OCI-LY7 (cell line): ENCODE results near the gene GCHFR. TPM values are rescaled to one million over a fixed set of nuclear protein-coding genes. Genes with fewer than 3 reads are reported as not detected.

Source experiments
- BruUV-seq: library from RNA; stranded (reverse); fragments of 400-500 nt; replicated peaks from 2 replicates; lab custom pipeline; 2021; lab: Mats Ljungman, UMichigan
- CTCF ChIA-PET: fragments of 300-600 bp; sonication (Branson Sonifier 250); formaldehyde crosslinking; loops from one replicate; lab custom pipeline; 2022; ENCODE audit warnings: antibody characterized with exemption; ENCODE audit not compliant: unreplicated experiment; lab: Charles Lee
- POLR2A ChIA-PET: fragments of 300-600 bp; sonication (Branson Sonifier 250); formaldehyde crosslinking; loops from one replicate; lab custom pipeline; 2022; ENCODE audit warnings: antibody characterized with exemption; lab: Charles Lee
- DNase-seq: peaks from one replicate; pipeline ENCODE4 v3.0.0-alpha.2; 2015; ENCODE audit warnings: low spot score
- H2AFZ ChIP-seq: fragments of 200-600 bp; sonication (generic), shearing (Covaris generic); 2 replicates; pipeline ENCODE4 v1.6.1; 2014; ENCODE audit warnings: mild to moderate bottlenecking, antibody characterized with exemption, low read length, moderate library complexity
- H3K27ac ChIP-seq: fragments of 200-600 bp; sonication (generic); 2 replicates; pipeline ENCODE4 v1.5.1; 2014; ENCODE audit warnings: mixed run types, low read depth, mild to moderate bottlenecking, moderate library complexity, low read length, inconsistent platforms; ENCODE audit not compliant: poor library complexity, severe bottlenecking
- H3K36me3 ChIP-seq: fragments of 200-600 bp; sonication (generic); 2 replicates; pipeline ENCODE4 v1.6.1; 2014; ENCODE audit warnings: mild to moderate bottlenecking, antibody characterized with exemption, low read length, moderate library complexity, mixed read lengths; ENCODE audit not compliant: insufficient read depth
- H3K4me1 ChIP-seq: fragments of 200-600 bp; sonication (generic); 2 replicates; pipeline ENCODE4 v1.5.1; 2014; ENCODE audit warnings: mild to moderate bottlenecking, low read length; ENCODE audit not compliant: insufficient read depth, poor library complexity, severe bottlenecking
- H3K4me2 ChIP-seq: fragments of 200-600 bp; sonication (generic); 2 replicates; pipeline ENCODE4 v1.6.1; 2014; ENCODE audit warnings: mild to moderate bottlenecking, low read length
- H3K4me3 ChIP-seq: fragments of 200-600 bp; sonication (generic); 2 replicates; pipeline ENCODE4 v1.5.1; 2014; ENCODE audit warnings: mild to moderate bottlenecking, low read depth, low read length; ENCODE audit not compliant: poor library complexity, severe bottlenecking
- H3K79me2 ChIP-seq: fragments of 200-600 bp; sonication (generic); 2 replicates; pipeline ENCODE4 v1.6.1; 2016; ENCODE audit warnings: low read depth, mild to moderate bottlenecking, low read length, moderate library complexity, mixed read lengths; ENCODE audit not compliant: insufficient read depth
- H3K9me2 ChIP-seq: fragments of 200-600 bp; sonication (generic); 2 replicates; pipeline ENCODE4 v1.6.1; 2016; ENCODE audit warnings: mild to moderate bottlenecking, low read length, mixed read lengths; ENCODE audit not compliant: insufficient read depth
- H3K9me3 ChIP-seq: fragments of 200-600 bp; sonication (generic); 2 replicates; pipeline ENCODE4 v1.6.1; 2014; ENCODE audit warnings: mild to moderate bottlenecking, mixed run types, low read length, mixed read lengths
- H4K20me1 ChIP-seq: fragments of 200-600 bp; sonication (generic); 2 replicates; pipeline ENCODE4 v1.6.1; 2014; ENCODE audit warnings: mild to moderate bottlenecking, antibody characterized with exemption, low read length, moderate library complexity, mixed read lengths; ENCODE audit not compliant: insufficient read depth
- CTCF ChIP-seq: fragments of 200-600 bp; sonication (generic); conservative IDR thresholded peaks from 2 replicates; pipeline ENCODE4 v1.5.1; 2014; ENCODE audit warnings: mild to moderate bottlenecking, antibody characterized with exemption, low read length, moderate library complexity, mixed read lengths
- EZH2phosphoT487 ChIP-seq: fragments of 200-600 bp; sonication (generic); IDR thresholded peaks from 2 replicates; pipeline ENCODE4 v1.6.1; 2018; ENCODE audit warnings: low read depth, borderline replicate concordance, mild to moderate bottlenecking, mixed run types, antibody characterized with exemption, low read length, moderate library complexity, mixed read lengths
- intact Hi-C: fragments of 100-400 bp; cut with micrococcal nuclease; formaldehyde crosslinking; loops from one replicate; pipeline ENCODE4 v1.10.0; 2022; ENCODE audit not compliant: unreplicated experiment
- total RNA-seq, 2 experiments: library from RNA; depleted of rRNA in 1 of 2; stranded (reverse); fragments of >200 nt in 1 of 2; shearing (Covaris generic) in 1 of 2; gene quantifications; 2 replicates each; pipeline ENCODE4 v1.2.3, GENCODE V29; 2014 to 2022

Gene GCHFR
- total RNA-seq, 2 experiments from 2014 or later = 75.7 to 97.4 TPM

DNA sequence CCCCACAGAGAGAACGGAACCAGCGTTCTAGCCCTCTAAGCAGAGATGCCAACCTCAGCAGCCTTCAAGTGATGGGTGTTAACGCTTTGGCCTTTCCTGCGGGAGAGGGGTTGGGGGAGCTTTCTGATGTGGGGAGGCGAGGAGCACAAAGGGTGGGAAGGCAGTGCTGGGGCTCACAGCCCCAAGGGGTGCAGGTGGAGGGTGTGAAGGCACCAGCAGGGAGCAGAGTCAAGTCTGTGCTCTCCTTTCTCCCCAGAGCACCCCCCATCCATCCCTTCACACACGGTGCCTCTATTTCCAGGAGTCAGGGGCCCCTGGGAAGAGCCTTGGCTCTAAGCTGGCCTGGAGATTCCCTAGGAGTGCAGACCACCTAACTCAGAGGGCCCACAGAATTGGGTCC is 10.0 kb downstream of the GCHFR start:
- TF ChIP-seq CTCF = no peak
- TF ChIP-seq EZH2phosphoT487 = no peak
- CTCF ChIA-PET = no interaction called here
- Histone ChIP-seq H3K4me1 (peaks cover 27% of the 10 kb centered on the region), H3K9me3 (no peaks in the 10 kb centered on the region), H3K36me3 (peaks cover 60% of the 10 kb centered on the region; the same call in 1 of the 2 replicates), H2AFZ (no peak overlapping the region), H3K4me3 (no peak overlapping the region), H3K27ac (no peak overlapping the region), H3K4me2 (no peak overlapping the region), H3K79me2 (no peaks in the 10 kb centered on the region), H4K20me1 (no peaks in the 10 kb centered on the region), H3K9me2 (no peaks in the 10 kb centered on the region)
- intact Hi-C loops = no loop called here
- POLR2A ChIA-PET = no interaction called here
- DNase-seq = no peak
- BruUV-seq = no TSS peak

DNA sequence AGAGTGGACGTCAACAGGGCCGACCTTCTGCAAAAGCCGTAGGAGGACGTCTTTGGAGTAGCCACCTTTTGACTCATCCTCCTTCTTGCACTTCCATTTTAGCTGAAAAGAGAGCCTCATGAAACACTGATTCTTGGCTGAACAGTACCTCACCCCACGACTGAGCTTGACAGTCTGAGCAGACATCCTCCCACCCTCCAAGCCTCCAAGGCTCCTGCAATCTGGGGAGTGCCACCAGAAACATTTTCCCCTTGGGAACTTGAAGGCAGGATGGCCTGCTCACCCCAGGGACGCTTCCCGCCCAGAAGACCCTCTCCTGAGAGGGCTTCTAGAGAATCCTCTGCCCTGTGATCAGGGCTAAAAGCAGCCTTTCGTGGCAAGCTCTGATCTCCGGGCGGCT is 11.1 kb downstream of the GCHFR start:
- no peak overlapping the region for H3K27ac ChIP-seq
- POLR2A ChIA-PET = no interaction called here
- DNase-seq = no peak
- intact Hi-C loops = no loop called here
- H3K9me3 ChIP-seq = no peaks in the 10 kb centered on the region
- CTCF ChIA-PET = no interaction called here
- no peak overlapping the region for H3K4me2 ChIP-seq
- H4K20me1 ChIP-seq = no peaks in the 10 kb centered on the region
- TF ChIP-seq CTCF = no peak
- no peak for TF ChIP-seq EZH2phosphoT487
- BruUV-seq = no TSS peak
- H3K36me3 ChIP-seq = peaks cover 69% of the 10 kb centered on the region
- H3K4me3 ChIP-seq = no peak overlapping the region
- H2AFZ ChIP-seq = no peak overlapping the region
- H3K9me2 ChIP-seq = no peaks in the 10 kb centered on the region
- H3K4me1 ChIP-seq = peaks cover 16% of the 10 kb centered on the region
- H3K79me2 ChIP-seq = no peaks in the 10 kb centered on the region

DNA sequence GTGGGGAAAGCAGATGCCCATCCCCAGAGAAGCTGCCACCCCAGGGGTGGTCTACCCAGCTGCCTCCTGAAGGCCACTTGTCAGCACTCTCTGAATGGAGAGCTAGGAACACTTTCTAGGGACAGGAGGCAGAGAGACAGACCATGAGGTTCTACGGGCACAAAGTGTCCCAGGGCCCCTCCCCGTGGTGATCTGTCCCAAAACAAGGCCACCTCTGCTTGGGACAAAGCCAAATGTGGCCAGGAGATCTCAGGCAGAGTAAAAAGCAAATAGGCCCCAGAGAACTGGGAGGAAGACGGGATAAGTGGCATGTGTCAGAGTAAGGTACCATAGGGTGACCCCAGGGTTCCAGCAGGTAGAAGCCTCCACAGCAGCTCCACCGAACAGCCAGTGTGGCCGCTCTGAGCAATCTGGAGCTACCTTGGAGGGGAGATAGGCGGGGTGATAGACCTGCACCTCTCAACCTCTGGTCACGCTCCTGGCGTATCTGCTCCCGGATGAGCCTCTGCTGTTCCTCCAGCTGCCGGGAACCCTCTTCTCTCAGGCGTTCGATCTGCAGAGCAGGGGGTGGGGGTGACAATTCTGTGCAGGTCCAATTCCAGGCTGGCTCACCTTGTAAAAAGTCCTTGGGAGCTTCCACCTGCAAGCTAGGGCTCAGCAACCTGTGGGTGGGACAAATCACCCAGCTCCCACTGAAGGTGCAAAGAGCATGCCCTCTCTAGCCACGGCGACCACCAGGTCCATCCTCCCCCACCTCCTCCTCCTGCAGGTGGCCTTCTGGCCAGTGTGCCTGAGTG is 12.1 kb downstream of the GCHFR start:
- no TSS peak for BruUV-seq
- CTCF ChIA-PET = interaction anchor here (0.8 kb wide), 1 partner anchor 12 kb away, joined by 3 read pairs; the partner anchor contains the start of gene GCHFR
- TF ChIP-seq CTCF = no peak
- TF ChIP-seq EZH2phosphoT487 = no peak
- no peak for DNase-seq
- no peak overlapping the region for H3K4me2 ChIP-seq
- no peaks in the 10 kb centered on the region for H3K9me2 ChIP-seq
- intact Hi-C loops = no loop called here
- H3K9me3 ChIP-seq = no peaks in the 10 kb centered on the region
- H3K79me2 ChIP-seq = no peaks in the 10 kb centered on the region
- H3K4me3 ChIP-seq = no peak overlapping the region
- peaks cover 6% of the 10 kb centered on the region for H3K4me1 ChIP-seq
- H3K27ac ChIP-seq = no peak overlapping the region
- H4K20me1 ChIP-seq = no peaks in the 10 kb centered on the region
- no peak overlapping the region for H2AFZ ChIP-seq
- H3K36me3 ChIP-seq = peaks cover 69% of the 10 kb centered on the region
- POLR2A ChIA-PET = no interaction called here
